ENCODE data around the gene GPR161. TPM values are rescaled to one million over a fixed set of nuclear protein-coding genes. Genes with fewer than 3 reads are reported as not detected.
"Not testable (repeated sequence)": the region's sequence is repeated elsewhere in the genome, so short reads cannot be mapped to it uniquely, and the experiment has no call there.

Gene GPR161
- 14.5 TPM for total RNA-seq
- long read RNA-seq, partial matches to known transcripts = 6 of 28 reads
- long read RNA-seq, other reads (novel, unspliced or antisense) = 21 of 28 reads

DNA sequence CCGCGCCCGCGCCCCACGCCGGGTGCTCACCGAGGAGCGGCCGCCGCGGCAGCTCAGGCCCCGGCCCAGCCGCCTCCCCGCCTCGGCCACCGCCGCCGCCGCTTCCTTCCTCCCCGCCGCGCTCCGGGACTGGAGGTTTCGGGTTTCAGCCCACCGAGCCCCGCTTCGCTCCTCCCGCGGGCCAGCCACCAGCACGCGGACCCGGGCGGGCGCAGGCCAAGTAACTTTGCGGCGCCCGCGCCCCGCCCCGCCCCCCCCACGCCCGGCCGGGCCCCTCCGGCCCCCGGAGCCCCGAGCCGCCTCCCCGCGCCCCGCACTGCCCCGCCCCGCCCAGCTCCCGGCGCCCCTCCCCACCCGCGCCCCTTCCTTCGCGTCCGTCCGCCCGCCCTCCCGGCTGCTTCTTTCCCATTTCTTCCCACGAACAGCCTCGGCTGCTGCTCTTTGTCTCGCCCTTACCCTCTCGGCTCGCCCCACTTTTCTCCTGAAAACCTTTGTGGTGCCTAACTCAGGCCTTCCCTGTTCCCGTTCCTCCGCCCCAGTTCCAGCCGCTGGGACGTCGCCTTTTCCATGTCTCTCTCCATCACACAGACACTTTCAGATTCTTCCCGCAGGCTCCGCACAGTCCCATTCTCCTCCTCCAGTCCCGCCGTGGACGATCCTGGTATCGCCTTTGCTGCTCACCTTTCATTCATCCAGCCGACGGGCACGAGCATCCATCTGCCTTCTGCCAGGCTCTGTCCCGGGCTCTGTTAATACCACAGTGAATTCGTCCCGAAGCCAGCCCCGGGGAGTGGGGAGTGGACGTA, at the start of gene GPR161:
Gene GPR161, minus strand, starts transcription at position 222 of the 806 bp plus-strand sequence. CDS start 32,080 bp downstream, outside the sequence.
- H3K4me3 ChIP-seq = peak within 1 kb of the TSS; percentile 82
- H3K4me1 ChIP-seq = peaks cover 7% of the 10 kb centered on the region

DNA sequence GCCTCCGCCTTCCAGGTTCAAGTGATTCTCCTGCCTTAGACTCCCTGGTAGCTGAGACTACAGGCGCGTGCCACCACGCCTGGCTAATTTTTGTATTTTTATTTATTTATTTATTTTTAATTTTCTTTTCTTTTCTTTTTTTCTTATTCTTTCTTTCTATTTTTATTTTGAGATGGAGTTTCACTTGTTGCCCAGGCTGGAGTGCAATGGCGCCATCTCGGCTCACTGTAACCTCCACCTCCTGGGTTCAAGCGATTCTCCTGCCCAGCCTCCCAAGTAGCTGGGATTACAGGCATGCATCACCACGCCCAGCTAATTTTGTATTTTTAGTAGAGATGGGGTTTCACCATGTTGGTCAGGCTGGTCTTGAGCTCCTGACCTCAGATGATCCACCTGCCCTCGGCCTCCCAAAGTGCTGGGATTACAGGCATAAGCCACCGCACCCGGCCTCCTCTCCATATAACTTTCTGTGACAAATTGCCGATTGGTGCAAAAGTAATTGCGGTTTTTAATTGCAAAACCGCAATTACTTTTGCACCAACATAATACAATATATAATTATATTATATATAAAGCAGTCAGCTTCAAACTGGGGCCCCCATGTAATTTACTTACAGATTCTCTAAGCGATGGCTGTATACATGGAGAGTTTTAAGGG, 44.5 kb upstream of the GPR161 start:
- H3K27me3 ChIP-seq; intact Hi-C loops (cut with DNase I); ATAC-seq; H3K27ac ChIP-seq; H3K4me1 ChIP-seq; DNase-seq; H3K9me3 ChIP-seq; H3K36me3 ChIP-seq; H3K4me3 ChIP-seq: not testable (repeated sequence)

More for the DNA sequence above, at the start of gene GPR161:
- peak; percentile 66 for ATAC-seq
- peak; percentile 77 for DNase-seq
- no peaks in the 10 kb centered on the region for H3K9me3 ChIP-seq
- no peaks in the 10 kb centered on the region for H3K36me3 ChIP-seq
- TF ChIP-seq, protein P1, sequence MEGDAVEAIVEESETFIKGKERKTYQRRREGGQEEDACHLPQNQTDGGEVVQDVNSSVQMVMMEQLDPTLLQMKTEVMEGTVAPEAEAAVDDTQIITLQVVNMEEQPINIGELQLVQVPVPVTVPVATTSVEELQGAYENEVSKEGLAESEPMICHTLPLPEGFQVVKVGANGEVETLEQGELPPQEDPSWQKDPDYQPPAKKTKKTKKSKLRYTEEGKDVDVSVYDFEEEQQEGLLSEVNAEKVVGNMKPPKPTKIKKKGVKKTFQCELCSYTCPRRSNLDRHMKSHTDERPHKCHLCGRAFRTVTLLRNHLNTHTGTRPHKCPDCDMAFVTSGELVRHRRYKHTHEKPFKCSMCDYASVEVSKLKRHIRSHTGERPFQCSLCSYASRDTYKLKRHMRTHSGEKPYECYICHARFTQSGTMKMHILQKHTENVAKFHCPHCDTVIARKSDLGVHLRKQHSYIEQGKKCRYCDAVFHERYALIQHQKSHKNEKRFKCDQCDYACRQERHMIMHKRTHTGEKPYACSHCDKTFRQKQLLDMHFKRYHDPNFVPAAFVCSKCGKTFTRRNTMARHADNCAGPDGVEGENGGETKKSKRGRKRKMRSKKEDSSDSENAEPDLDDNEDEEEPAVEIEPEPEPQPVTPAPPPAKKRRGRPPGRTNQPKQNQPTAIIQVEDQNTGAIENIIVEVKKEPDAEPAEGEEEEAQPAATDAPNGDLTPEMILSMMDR (IDR thresholded peaks at IDR 0.05) = no peak
- intact Hi-C loops (cut with DNase I) = no loop called here
- H3K27me3 ChIP-seq = no peaks in the 10 kb centered on the region
- peak within 1 kb of the TSS; percentile 69 for H3K27ac ChIP-seq

DNA sequence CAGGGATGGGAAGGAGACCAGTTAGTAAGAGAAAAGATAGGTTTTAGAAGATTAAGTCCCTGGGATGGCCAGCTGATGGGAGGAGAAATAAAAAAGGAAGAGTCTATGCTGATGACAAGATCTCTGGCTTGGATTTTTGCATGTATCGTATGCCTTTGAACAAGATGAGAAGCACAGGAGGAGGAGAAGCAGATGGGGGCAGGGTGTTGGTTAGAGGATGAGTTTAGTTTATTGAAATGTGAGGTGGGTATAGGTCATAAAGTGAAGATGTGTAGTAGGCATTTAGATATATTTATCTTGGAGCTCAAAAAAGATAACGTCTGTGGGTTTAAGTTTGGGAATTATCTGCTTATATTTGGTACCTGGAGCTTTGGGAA, 43.4 kb upstream of the GPR161 start:
- peak overlapping the region; percentile 84 for H3K27ac ChIP-seq
- intact Hi-C loops (cut with DNase I) = no loop called here

DNA sequence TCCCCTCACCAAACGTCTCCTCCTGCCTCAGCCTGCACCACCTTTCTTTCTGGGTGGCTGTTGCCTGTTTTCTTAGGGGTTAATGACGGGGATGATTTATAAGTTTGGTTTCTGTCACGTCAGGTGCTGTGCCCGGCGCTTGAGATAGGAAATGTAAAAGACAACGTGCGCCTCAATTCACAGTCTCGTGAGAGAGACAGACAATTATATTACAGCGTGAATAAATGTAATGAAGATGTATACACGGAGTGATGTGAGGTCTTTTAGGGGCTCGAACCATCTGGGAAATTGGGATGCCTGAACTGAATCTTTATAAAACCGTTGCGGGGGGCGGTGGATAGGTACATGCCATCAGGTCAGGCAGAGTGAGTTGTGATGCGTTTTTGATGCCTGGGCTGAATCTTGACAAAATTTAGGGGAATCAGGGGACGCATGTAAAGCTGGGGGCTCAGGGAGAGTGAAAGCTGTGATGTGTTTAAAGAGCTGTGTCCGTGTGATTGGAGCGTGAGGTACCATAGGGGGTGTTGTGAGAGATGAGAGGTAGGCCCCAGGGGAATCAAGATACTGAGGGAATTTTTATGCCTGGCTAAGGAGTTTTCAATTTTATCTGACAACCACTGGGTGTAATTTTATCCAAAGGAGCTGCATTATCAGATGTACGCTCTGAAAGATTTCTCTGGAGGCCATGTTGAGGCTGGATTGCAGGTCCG, 42.9 kb upstream of the GPR161 start:
- intact Hi-C loops (cut with DNase I) = no loop called here
- Histone ChIP-seq H3K9me3 (no peaks in the 10 kb centered on the region), H3K36me3 (no peaks in the 10 kb centered on the region), H3K27me3 (no peaks in the 10 kb centered on the region), H3K4me1 (peaks cover 9% of the 10 kb centered on the region), H3K4me3 (peak overlapping the region; percentile 75), H3K27ac (peak overlapping the region; percentile 84)
- ATAC-seq (no peak), DNase-seq (no peak)
- TF ChIP-seq, protein P1 (IDR thresholded peaks at IDR 0.05) = no peak

More for the DNA sequence above, 43.4 kb upstream of the GPR161 start:
- peak overlapping the region; percentile 75 for H3K4me3 ChIP-seq
- no peaks in the 10 kb centered on the region for H3K9me3 ChIP-seq
- ATAC-seq (no peak), DNase-seq (no peak)
- TF ChIP-seq, protein P1 (IDR thresholded peaks at IDR 0.05) = no peak
- H3K27me3 ChIP-seq = no peaks in the 10 kb centered on the region
- H3K36me3 ChIP-seq = no peaks in the 10 kb centered on the region
- H3K4me1 ChIP-seq = peaks cover 9% of the 10 kb centered on the region

DNA sequence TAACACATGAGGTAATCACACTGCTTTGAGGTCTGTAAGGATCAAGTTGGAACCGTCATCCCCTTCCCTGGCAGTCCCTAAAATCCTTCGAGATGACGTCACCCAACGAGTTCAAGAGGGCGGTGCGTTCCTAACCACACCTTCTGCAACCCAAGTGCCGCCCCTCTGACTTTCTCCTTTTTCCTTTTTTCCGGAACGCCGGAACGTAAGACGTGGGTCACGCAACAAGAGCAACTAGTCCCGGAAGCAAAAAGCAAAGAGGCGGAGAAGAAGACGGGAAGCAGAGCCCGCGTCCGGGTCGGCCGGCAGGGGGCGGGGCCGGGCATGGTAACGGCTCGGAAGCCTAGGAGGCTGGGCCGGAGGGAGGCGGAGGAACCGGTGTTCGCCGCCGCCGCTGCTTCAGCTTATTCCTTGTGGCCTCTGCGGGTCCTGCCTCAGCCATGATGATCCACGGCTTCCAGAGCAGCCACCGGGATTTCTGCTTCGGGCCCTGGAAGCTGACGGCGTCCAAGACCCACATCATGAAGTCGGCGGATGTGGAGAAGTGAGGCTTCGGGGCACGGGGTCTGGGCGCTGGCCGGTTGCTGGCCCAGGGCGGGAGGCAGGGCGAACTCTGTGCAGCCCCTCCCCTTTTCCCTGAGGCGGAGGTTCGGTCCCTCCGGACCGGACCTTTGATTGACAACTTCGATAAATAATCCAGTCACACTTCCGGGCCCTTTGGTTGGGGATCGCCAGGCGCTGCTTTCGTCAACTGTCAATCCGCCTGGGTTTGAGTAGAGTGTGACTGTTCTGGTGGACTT, 42.1 kb upstream of the GPR161 start, which contains the start of gene TIPRL:
Gene TIPRL, plus strand, starts transcription at position 325 of the 800 bp plus-strand sequence. Its CDS starts 116 bp downstream, at position 441.
- Histone ChIP-seq H3K4me1 (peaks cover 9% of the 10 kb centered on the region), H3K4me3 (peak within 1 kb of the TSS; percentile 75), H3K36me3 (no peaks in the 10 kb centered on the region), H3K27ac (peak within 1 kb of the TSS; percentile 84), H3K9me3 (no peaks in the 10 kb centered on the region), H3K27me3 (no peaks in the 10 kb centered on the region)
- TF ChIP-seq, protein P1 (IDR thresholded peaks at IDR 0.05) = peak; percentile 60
- ATAC-seq (peak; percentile 99), DNase-seq (peak; percentile 97)
- intact Hi-C loops (cut with DNase I) = no loop called here

Measured in upper lobe of right lung (tissue), 1 donor.